ENCODE results near the gene MS4A10. TPM values are rescaled to one million over a fixed set of nuclear protein-coding genes. Genes with fewer than 3 reads are reported as not detected.

The MS4A10 gene
- total and polyA plus RNA-seq, 10 of the 15 experiments (the other 5 are each of a cell fraction or from before 2014, with no cell fraction given) = not detected

DNA sequence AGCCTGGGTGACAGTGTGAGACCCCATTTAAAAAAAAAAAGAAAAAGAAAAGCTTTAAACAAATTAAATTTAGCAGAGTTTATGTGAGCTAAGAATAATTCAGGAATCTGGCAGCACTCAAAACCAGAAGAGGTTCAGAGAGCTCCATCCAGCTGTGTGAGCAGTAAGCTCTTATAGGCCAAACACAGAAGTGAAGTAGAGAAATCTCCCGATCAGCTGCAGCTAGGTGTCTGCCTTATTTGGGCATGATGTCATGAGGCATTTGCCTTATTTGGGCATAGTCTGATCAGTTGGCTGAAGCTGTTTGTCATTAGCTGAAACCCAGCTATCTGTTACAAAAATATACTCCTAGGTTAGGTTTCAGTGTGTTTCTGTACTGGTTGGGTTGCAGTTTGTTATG, 20.3 kb upstream of the MS4A10 start (continued):
- TF ChIP-seq, protein P1, sequence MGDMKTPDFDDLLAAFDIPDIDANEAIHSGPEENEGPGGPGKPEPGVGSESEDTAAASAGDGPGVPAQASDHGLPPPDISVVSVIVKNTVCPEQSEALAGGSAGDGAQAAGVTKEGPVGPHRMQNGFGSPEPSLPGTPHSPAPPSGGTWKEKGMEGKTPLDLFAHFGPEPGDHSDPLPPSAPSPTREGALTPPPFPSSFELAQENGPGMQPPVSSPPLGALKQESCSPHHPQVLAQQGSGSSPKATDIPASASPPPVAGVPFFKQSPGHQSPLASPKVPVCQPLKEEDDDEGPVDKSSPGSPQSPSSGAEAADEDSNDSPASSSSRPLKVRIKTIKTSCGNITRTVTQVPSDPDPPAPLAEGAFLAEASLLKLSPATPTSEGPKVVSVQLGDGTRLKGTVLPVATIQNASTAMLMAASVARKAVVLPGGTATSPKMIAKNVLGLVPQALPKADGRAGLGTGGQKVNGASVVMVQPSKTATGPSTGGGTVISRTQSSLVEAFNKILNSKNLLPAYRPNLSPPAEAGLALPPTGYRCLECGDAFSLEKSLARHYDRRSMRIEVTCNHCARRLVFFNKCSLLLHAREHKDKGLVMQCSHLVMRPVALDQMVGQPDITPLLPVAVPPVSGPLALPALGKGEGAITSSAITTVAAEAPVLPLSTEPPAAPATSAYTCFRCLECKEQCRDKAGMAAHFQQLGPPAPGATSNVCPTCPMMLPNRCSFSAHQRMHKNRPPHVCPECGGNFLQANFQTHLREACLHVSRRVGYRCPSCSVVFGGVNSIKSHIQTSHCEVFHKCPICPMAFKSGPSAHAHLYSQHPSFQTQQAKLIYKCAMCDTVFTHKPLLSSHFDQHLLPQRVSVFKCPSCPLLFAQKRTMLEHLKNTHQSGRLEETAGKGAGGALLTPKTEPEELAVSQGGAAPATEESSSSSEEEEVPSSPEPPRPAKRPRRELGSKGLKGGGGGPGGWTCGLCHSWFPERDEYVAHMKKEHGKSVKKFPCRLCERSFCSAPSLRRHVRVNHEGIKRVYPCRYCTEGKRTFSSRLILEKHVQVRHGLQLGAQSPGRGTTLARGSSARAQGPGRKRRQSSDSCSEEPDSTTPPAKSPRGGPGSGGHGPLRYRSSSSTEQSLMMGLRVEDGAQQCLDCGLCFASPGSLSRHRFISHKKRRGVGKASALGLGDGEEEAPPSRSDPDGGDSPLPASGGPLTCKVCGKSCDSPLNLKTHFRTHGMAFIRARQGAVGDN (IDR thresholded peaks at IDR 0.05) = no peak
- no peak for TF ChIP-seq KLF5 (IDR thresholded peaks at IDR 0.05; ENCODE audit: partially characterized antibody)
- TF ChIP-seq EZH2 (IDR thresholded peaks at IDR 0.05; ENCODE audit: borderline replicate concordance, control insufficient read depth, low read depth, low read length) = peak; percentile 100; the same call in 1 of the 2 replicates
- TF ChIP-seq RUNX3 (IDR thresholded peaks at IDR 0.05; ENCODE audit: low read length) = no peak
- no peak for TF ChIP-seq HCFC1 (IDR thresholded peaks at IDR 0.05; ENCODE audit: low read length)
- no peak for TF ChIP-seq POLR2AphosphoS2 (IDR thresholded peaks at IDR 0.05; ENCODE audit: low read depth, low read length)
- TF ChIP-seq SIN3A (IDR thresholded peaks at IDR 0.05; ENCODE audit: low read depth, low read length) = no peak
- TF ChIP-seq BHLHE40 (IDR thresholded peaks at IDR 0.05; ENCODE audit: borderline replicate concordance in 1 of 2, low read depth in 2 of 2, low read length in 1 of 2) = no peak
- no peak for TF ChIP-seq RBBP5 (conservative IDR thresholded peaks at IDR 0.05)
- TF ChIP-seq, protein P2, sequence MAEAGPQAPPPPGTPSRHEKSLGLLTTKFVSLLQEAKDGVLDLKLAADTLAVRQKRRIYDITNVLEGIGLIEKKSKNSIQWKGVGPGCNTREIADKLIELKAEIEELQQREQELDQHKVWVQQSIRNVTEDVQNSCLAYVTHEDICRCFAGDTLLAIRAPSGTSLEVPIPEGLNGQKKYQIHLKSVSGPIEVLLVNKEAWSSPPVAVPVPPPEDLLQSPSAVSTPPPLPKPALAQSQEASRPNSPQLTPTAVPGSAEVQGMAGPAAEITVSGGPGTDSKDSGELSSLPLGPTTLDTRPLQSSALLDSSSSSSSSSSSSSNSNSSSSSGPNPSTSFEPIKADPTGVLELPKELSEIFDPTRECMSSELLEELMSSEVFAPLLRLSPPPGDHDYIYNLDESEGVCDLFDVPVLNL (IDR thresholded peaks at IDR 0.05; ENCODE audit: low read depth, low read length) = no peak
- TF ChIP-seq, protein P3, sequence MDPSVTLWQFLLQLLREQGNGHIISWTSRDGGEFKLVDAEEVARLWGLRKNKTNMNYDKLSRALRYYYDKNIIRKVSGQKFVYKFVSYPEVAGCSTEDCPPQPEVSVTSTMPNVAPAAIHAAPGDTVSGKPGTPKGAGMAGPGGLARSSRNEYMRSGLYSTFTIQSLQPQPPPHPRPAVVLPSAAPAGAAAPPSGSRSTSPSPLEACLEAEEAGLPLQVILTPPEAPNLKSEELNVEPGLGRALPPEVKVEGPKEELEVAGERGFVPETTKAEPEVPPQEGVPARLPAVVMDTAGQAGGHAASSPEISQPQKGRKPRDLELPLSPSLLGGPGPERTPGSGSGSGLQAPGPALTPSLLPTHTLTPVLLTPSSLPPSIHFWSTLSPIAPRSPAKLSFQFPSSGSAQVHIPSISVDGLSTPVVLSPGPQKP (IDR thresholded peaks at IDR 0.05; ENCODE audit: low read depth, low read length) = peak; percentile 67
- TF ChIP-seq, protein P4, sequence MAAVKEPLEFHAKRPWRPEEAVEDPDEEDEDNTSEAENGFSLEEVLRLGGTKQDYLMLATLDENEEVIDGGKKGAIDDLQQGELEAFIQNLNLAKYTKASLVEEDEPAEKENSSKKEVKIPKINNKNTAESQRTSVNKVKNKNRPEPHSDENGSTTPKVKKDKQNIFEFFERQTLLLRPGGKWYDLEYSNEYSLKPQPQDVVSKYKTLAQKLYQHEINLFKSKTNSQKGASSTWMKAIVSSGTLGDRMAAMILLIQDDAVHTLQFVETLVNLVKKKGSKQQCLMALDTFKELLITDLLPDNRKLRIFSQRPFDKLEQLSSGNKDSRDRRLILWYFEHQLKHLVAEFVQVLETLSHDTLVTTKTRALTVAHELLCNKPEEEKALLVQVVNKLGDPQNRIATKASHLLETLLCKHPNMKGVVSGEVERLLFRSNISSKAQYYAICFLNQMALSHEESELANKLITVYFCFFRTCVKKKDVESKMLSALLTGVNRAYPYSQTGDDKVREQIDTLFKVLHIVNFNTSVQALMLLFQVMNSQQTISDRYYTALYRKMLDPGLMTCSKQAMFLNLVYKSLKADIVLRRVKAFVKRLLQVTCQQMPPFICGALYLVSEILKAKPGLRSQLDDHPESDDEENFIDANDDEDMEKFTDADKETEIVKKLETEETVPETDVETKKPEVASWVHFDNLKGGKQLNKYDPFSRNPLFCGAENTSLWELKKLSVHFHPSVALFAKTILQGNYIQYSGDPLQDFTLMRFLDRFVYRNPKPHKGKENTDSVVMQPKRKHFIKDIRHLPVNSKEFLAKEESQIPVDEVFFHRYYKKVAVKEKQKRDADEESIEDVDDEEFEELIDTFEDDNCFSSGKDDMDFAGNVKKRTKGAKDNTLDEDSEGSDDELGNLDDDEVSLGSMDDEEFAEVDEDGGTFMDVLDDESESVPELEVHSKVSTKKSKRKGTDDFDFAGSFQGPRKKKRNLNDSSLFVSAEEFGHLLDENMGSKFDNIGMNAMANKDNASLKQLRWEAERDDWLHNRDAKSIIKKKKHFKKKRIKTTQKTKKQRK (IDR thresholded peaks at IDR 0.05; ENCODE audit: low read depth, low read length) = no peak
- no peak; the same call in 1 of the 2 replicates for TF ChIP-seq FOXM1 (IDR thresholded peaks at IDR 0.05; ENCODE audit: low read depth, low read length)
- no peak for TF ChIP-seq HDGF (IDR thresholded peaks at IDR 0.05)
- no peak for TF ChIP-seq SMAD5 (IDR thresholded peaks at IDR 0.05; ENCODE audit: low read depth)
- peak; percentile 59 for TF ChIP-seq CREB1 (IDR thresholded peaks at IDR 0.05; ENCODE audit: low read depth)
- TF ChIP-seq TAF1 (IDR thresholded peaks at IDR 0.05; ENCODE audit: borderline replicate concordance, low read depth, low read length) = peak; percentile 52; the same call in 1 of the 2 replicates
- TF ChIP-seq MEF2A (IDR thresholded peaks at IDR 0.05; ENCODE audit: insufficient read depth, low read depth, low read length) = no peak
- no peak for TF ChIP-seq MEF2B (IDR thresholded peaks at IDR 0.05; ENCODE audit: partially characterized antibody, poor library complexity, severe bottlenecking)
- TF ChIP-seq, protein P5, sequence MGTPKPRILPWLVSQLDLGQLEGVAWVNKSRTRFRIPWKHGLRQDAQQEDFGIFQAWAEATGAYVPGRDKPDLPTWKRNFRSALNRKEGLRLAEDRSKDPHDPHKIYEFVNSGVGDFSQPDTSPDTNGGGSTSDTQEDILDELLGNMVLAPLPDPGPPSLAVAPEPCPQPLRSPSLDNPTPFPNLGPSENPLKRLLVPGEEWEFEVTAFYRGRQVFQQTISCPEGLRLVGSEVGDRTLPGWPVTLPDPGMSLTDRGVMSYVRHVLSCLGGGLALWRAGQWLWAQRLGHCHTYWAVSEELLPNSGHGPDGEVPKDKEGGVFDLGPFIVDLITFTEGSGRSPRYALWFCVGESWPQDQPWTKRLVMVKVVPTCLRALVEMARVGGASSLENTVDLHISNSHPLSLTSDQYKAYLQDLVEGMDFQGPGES (IDR thresholded peaks at IDR 0.05) = no peak
